GM12892 (cell line): Measurements from ENCODE around the gene PPP1R3G.
A peak's percentile ranks its signal among the peaks of the same experiment; 100 is the strongest.

ENCODE experiments used
- DNase-seq: peaks from one replicate; pipeline ENCODE4 v3.0.0; 2011; ENCODE audit not compliant: insufficient read length
- FAIRE-seq: peaks from 2 replicates; lab custom pipeline; 2011; peaks lifted over from hg19 to GRCh38; lab: Jason Lieb, UNC
- POLR2A ChIP-seq: IDR thresholded peaks from 2 replicates; pipeline ENCODE4 v1.6.1; 2011; ENCODE audit warnings: low read depth, low read length, control low read depth
- POLR2AphosphoS5 ChIP-seq: IDR thresholded peaks from 2 replicates; pipeline ENCODE4 v1.6.1; 2011; ENCODE audit warnings: low read depth, low read length, control low read depth
- TAF1 ChIP-seq: IDR thresholded peaks from 2 replicates; pipeline ENCODE4 v1.6.1; 2011; ENCODE audit warnings: low read depth, mild to moderate bottlenecking, control low read depth, low read length, borderline replicate concordance

PPP1R3G gene

DNA sequence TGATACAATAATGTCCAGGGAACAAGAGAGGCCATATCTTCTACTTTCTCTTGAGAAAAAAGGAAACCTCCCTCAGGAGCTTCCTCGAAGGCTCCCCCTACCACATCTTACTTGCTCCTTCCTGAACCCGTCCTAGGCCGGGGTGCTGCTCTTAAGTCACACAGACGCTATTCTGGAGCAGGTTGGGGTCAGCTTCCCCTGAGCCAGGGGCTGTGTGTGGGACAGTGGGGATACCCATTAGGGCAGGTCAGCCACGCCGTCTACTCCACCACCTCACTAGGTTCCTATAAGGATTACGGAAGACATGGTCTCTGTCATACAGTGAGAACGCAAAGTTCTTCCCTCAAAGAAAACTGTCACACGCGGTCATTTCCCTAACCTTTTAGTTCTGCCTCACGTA lies 8.2 kb upstream of the PPP1R3G start:
- DNase-seq (no peak), FAIRE-seq (no peak)
- TF ChIP-seq TAF1: no peak
- TF ChIP-seq POLR2A: no peak
- no peak for TF ChIP-seq POLR2AphosphoS5

GRCh38 chr6:5078121-5078669 lies 6.9 kb upstream of the PPP1R3G start:
- DNase-seq: no peak
- FAIRE-seq: peak; percentile 77

GRCh38 chr6:5079692-5080091 lies 5.4 kb upstream of the PPP1R3G start:
- FAIRE-seq (no peak), DNase-seq (no peak)
- no peak for TF ChIP-seq POLR2A
- TF ChIP-seq TAF1: no peak
- TF ChIP-seq POLR2AphosphoS5: no peak

More at GRCh38 chr6:5078121-5078669, 6.9 kb upstream of the PPP1R3G start:
- TF ChIP-seq POLR2A (no peak), POLR2AphosphoS5 (no peak), TAF1 (no peak)

DNA sequence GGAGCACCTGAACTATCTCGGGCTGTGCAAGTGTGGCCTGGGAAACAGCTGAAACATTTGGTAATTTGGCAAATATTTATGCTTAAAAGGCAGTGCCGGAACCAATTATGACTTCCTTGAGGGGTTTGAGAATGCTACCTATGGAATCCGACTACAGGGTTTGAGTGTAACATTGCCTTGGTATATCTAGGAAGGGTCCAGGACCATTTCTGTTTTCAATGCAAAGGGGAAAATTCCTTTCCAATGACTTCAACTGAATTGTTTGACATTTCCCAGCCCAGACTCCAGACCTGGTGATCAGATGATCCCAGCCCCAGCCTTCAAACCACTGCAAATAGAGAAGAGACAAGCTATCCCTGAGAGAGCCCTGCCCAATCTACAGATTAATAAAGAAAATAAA lies 4.6 kb upstream of the PPP1R3G start:
- FAIRE-seq (no peak), DNase-seq (no peak)
- no peak for TF ChIP-seq TAF1
- no peak for TF ChIP-seq POLR2A
- no peak for TF ChIP-seq POLR2AphosphoS5

GRCh38 chr6:5081182-5081581 lies 4.0 kb upstream of the PPP1R3G start:
- DNase-seq (no peak), FAIRE-seq (no peak)
- TF ChIP-seq TAF1: no peak
- TF ChIP-seq POLR2AphosphoS5: no peak
- no peak for TF ChIP-seq POLR2A

DNA sequence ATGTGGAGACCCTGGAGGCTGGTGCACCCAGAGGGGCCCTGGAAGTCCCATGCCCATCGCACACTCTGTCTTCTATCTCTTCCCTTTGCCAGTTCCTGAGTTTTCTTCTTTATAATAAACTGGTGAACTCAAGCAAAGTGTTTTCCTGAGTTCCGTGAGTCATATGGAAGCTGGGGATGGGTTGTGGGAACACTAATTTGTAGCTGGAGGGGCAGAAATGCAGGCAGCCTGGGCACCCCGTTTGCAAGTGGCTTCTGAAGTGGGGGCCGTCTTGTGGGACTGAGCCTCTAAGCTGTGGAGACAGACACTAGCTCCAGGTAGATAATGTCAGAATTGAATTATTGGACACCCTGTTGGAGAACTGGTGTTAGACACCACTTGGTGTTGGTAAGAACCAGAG lies 3.2 kb upstream of the PPP1R3G start:
- no peak for DNase-seq
- TF ChIP-seq TAF1 (no peak), POLR2A (no peak), POLR2AphosphoS5 (no peak)
- no peak for FAIRE-seq

DNA sequence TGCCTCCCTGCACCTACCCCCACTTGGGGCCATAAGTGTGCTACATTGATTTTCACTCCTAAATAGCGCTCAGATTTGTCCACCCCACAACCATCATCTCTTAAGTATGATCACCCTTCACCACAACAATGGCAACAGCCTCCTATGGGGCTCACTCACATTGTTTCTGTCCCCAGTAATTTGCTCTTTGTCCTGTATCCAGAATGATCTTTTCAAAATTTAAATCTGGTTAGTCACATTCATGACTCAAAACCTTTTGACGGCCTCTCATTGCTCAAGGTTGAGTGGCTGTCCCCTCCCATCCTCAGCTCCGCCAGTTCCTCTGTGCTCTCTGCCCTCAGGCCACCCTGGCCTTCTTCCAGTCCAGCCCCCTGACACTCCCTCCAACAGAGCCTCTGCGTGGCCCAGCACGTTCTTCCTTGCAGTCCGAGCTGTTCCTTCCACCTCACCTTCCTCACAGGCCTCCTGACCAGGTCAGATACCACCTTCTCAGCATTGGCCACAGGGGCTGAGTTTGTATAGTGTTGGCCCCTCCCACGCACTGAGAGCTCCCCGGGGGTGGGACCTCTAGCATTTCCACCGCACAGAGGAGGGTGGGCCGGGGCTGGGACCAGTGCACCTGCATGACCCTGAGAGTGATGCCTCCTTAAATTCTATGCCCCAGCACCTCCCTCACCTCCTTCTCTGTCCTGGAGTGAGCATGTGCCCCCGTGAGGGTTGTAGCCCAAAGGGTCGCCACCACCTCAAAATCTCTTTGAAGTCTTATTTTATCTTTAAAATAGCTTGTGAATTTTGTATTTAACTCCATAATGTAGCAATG lies 2.4 kb upstream of the PPP1R3G start:
- TF ChIP-seq TAF1 (no peak), POLR2A (no peak), POLR2AphosphoS5 (no peak)
- FAIRE-seq (no peak), DNase-seq (no peak)

DNA sequence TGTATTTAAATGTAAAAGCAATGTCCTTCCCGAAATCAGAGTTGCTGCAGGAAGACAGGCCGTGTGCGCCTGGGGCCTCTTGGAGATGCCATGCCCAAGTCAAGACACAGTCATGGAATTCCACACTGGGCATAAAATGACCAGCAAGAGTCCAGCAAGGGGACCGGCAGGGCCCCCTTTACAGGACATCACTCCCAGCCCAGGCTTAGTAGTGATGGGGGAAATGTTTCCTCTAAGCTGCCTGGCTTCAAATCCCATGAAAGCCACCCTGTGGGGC lies 1.9 kb upstream of the PPP1R3G start:
- no peak for DNase-seq

DNA sequence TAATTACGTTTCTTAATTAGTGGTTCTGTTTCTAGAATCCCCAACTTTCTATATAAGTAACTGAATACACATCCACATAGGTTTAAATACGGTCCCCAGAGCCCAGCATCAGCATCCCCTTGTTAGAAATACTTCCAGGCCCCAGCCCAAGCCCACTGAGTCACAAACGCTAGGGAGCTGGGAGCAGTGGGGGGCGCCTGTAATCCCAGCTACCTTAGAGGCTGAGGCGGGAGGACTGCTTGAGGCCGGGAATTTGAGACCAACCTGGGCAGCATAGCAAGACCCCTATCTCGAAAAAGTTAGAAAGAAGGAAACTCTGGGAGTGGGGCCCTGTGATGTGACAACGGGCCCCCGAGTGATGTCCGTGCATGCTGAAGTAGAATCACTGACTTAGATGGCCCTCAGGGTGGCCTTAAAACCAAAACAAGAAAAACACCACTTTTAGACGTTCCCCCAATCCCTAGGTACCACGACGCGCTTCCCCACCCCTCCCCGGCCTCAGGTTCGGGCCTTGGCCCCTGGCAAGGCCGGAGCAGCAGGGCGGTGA lies 1.3 kb upstream of the PPP1R3G start:
- TF ChIP-seq POLR2AphosphoS5 (no peak), POLR2A (no peak)
- no peak for FAIRE-seq
- no peak for DNase-seq

More for the DNA sequence above, 1.9 kb upstream of the PPP1R3G start:
- no peak for FAIRE-seq
- TF ChIP-seq TAF1 (no peak), POLR2AphosphoS5 (no peak), POLR2A (no peak)

DNA sequence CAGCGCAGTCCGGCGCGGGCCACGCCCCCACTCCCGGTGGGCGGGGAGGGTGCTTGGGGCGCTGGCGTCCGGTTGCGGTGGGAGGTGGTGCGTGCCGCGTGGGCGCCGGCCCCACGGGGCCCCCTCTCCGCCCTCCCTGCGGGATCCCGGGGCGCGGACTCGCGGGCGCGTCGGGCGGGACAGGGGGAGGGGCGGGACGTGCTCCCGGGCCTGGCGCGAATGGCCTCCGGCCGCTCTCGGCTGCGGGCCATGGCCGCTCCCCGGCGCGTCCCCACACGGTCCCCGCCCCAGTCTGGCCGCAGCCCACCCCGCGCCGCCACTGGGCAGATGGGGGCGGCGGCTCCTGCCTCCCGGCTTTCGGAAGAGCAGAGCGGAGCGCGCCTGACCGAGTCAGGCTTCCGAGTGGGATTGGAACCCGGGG lies 771 bp upstream of the PPP1R3G start:
- no peak for DNase-seq
- no peak for FAIRE-seq
- TF ChIP-seq POLR2AphosphoS5 (no peak), TAF1 (no peak)

- TF ChIP-seq POLR2AphosphoS5 (no peak), TAF1 (no peak), POLR2A (no peak)
- FAIRE-seq (no peak), DNase-seq (no peak)
Observed at GRCh38 chr6:5085648-5086293, 630 bp downstream of the PPP1R3G start.

DNA sequence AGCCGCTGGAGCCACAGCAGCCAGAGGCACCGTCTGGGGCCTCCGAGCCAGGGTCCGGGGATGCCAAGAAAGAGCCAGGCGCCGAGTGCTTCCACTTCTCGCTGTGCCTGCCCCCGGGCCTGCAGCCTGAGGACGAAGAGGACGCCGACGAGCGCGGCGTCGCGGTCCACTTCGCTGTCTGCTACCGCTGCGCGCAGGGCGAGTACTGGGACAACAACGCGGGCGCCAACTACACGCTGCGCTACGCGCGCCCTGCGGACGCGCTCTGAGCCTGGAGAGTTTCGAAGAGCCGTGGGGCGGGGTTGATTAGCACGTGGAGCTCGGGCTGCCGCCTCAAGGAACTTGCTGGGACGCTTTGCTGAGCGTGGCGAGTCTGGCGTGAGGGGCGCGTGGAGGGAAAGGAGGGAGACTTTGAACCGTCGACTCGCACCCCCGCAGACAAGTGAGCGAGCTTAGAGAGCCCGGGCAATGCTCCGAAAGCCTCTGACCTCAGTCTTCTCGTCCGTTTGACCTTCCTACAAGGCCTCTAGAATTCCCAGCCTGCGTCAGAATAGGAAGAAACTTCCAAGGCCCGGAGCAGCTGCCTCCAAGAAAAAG lies 1.3 kb downstream of the PPP1R3G start:
- FAIRE-seq (no peak), DNase-seq (no peak)
- TF ChIP-seq POLR2A (no peak), TAF1 (no peak)

DNA sequence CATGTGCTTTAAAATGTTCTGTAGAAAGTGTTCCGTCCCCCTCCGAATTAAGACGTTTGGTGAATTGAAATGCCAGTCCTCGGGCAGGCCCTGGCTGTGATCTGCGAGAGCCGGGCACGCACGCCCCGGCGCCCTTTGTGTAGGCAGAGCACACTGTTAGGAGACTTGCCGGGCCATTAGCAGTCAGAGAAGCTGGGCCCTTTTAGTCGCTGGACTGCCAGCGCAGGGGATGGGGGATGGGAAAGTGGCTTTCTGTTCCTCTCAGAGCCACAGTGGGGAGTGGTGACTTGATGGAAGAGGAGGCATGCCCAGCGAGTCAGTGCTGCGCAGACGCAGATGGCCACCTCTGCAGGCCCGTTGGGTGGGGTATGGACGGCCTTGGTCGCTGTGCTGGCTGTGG lies 2.2 kb downstream of the PPP1R3G start:
- FAIRE-seq (no peak), DNase-seq (no peak)
- TF ChIP-seq TAF1 (no peak), POLR2AphosphoS5 (no peak), POLR2A (no peak)
